K562 (cell line): ENCODE data around the gene IKBKE. TPM values are rescaled to one million over a fixed set of nuclear protein-coding genes. Genes with fewer than 3 reads are reported as not detected.

ENCODE experiments used
- ATAC-seq: fragments of 200-7000 bp; cut with Tn5 transposase; 3 replicates; pipeline ENCODE4 v1.9.1; 2020; ENCODE audit warnings: moderate library complexity
- BruUV-seq: library from RNA; stranded (reverse); fragments of 400-500 nt; replicated peaks from 2 replicates; lab custom pipeline; 2021; lab: Mats Ljungman, UMichigan
- CTCF ChIA-PET: fragments of 300-600 bp; formaldehyde crosslinking; extraction: SDS; loops from one replicate; lab custom pipeline; 2021; ENCODE audit warnings: low intra/inter-chr PET ratio; lab: Yijun Ruan, JAX
- POLR2A ChIA-PET: fragments of 300-600, 350-650 bp; sonication (Branson Sonifier 250); formaldehyde crosslinking; extraction: SDS; loops from one replicate; lab custom pipeline; 2021; ENCODE audit warnings: antibody characterized with exemption, inconsistent platforms; lab: Yijun Ruan, JAX
- DNase-seq, 4 experiments: peaks; one replicate each; pipeline versions ENCODE4 v3.0.0 to v3.0.0-alpha.2; 2011 to 2018; ENCODE audit warnings: low spot score in 3 of 4, mixed read lengths in 3 of 4; ENCODE audit errors: extremely low read depth in 1 of 4
- FAIRE-seq: peaks from 2 replicates; lab custom pipeline; 2011; peaks lifted over from hg19 to GRCh38; lab: Jason Lieb, UNC
- H2AFZ ChIP-seq: 2 replicates; pipeline ENCODE4 v1.6.0; 2011; ENCODE audit warnings: low read depth, low read length, control low read depth, inconsistent platforms
- H3K27ac ChIP-seq: fragments of 200-600 bp; 3 replicates; pipeline ENCODE4 v1.8.0; 2011; ENCODE audit warnings: low read depth, mild to moderate bottlenecking, control low read depth, inconsistent platforms, low read length, moderate library complexity, mixed read lengths; ENCODE audit errors: extremely low read depth
- H3K27me3 ChIP-seq, 2 experiments: fragments of 300-600 bp in 1 of 2; 2 replicates in 1 of 2; 3 replicates in 1 of 2; pipeline versions ENCODE4 v1.6.0 to v1.8.0; 2011; ENCODE audit warnings: inconsistent platforms in 2 of 2, low read length in 2 of 2, mild to moderate bottlenecking in 1 of 2, mixed read lengths in 1 of 2, moderate library complexity in 1 of 2; ENCODE audit not compliant: control insufficient read depth in 2 of 2, insufficient read depth in 2 of 2
- H3K36me3 ChIP-seq: fragments of 300-600 bp; 3 replicates; pipeline ENCODE4 v1.8.0; 2011; ENCODE audit warnings: mild to moderate bottlenecking, low read length, inconsistent platforms; ENCODE audit not compliant: control insufficient read depth, insufficient read depth
- H3K4me1 ChIP-seq, 2 experiments: fragments of 200-600 bp in 1 of 2; replicated peaks in 1 of 2; 2 replicates in 1 of 2; 3 replicates in 1 of 2; pipeline versions ENCODE4 v1.5.1 to v1.8.0; 2011; ENCODE audit warnings: inconsistent platforms in 2 of 2, low read length in 2 of 2, mild to moderate bottlenecking in 1 of 2, mixed read lengths in 1 of 2, moderate library complexity in 1 of 2; ENCODE audit not compliant: control insufficient read depth in 2 of 2, insufficient read depth in 2 of 2
- H3K4me2 ChIP-seq: 2 replicates; pipeline ENCODE4 v1.6.1; 2011; ENCODE audit warnings: low read length, control low read depth, inconsistent platforms, mixed read lengths; ENCODE audit not compliant: insufficient read depth
- H3K4me3 ChIP-seq: fragments of 200-600 bp; sonication (generic), shearing (Covaris generic); 2 replicates; pipeline ENCODE4 v1.5.1; 2016; ENCODE audit warnings: control low read depth, inconsistent platforms
- H3K79me2 ChIP-seq: fragments of 200-600 bp; 3 replicates; pipeline ENCODE4 v1.8.0; 2011; ENCODE audit warnings: low read length, inconsistent platforms; ENCODE audit not compliant: control insufficient read depth, insufficient read depth
- H3K9ac ChIP-seq, 2 experiments: 2 replicates each; pipeline versions ENCODE4 v1.6.0 to v1.6.1; 2011; ENCODE audit warnings: low read depth in 2 of 2, low read length in 2 of 2, control low read depth in 1 of 2, inconsistent platforms in 1 of 2, mild to moderate bottlenecking in 1 of 2, mixed read lengths in 1 of 2; ENCODE audit not compliant: insufficient read depth in 1 of 2
- H3K9me1 ChIP-seq: one replicate; pipeline ENCODE4 v1.6.0; 2011; ENCODE audit warnings: inconsistent platforms, mild to moderate bottlenecking, low read length, moderate library complexity; ENCODE audit not compliant: control insufficient read depth, insufficient read depth
- H3K9me3 ChIP-seq: replicated peaks from 2 replicates; pipeline ENCODE4 v1.5.1; 2011; ENCODE audit warnings: low read depth, low read length, inconsistent platforms; ENCODE audit not compliant: control insufficient read depth, insufficient read depth
- H4K20me1 ChIP-seq: replicated peaks from 2 replicates; pipeline ENCODE4 v1.6.1; 2011; ENCODE audit warnings: low read length, inconsistent platforms, mixed read lengths; ENCODE audit not compliant: control insufficient read depth, insufficient read depth
- FOXA3 ChIP-seq, 2 experiments: fragments of 450-650 bp in 1 of 2; sonication (generic) in 1 of 2; formaldehyde crosslinking; IDR thresholded peaks in 1 of 2; conservative IDR thresholded peaks in 1 of 2; 2 replicates each; pipeline versions ENCODE4 v1.4.0 to v1.8.0; 2020 to 2022; ENCODE audit warnings: mild to moderate bottlenecking in 2 of 2, missing genetic modification reagents in 1 of 2
- WGBS: fragments of 100-300 bp; shearing (Covaris generic); methylation state at CpG from one replicate; pipeline ENCODE4 v1.1.6; 2016; ENCODE audit warnings: low coverage, mixed read lengths; ENCODE audit not compliant: insufficient coverage; ENCODE audit errors: missing lambda C conversion rate; 5-methylcytosine and 5-hydroxymethylcytosine counted together
- in situ Hi-C: fragments of 300-500 bp; cut with MboI; formaldehyde crosslinking; loops from 4 replicates; pipeline ENCODE4 v1.15.0; 2018; ENCODE audit warnings: inconsistent platforms, mixed read lengths
- intact Hi-C: fragments of 100-400 bp; cut with micrococcal nuclease; formaldehyde crosslinking; loops from 2 replicates; pipeline ENCODE4 v1.14.2; 2022
- polyA plus RNA-seq, 8 experiments: library from polyadenylated mRNA; depleted of rRNA in 4 of 8; stranded (reverse) in 5 of 8; unstranded in 3 of 8; fragments of >200 nt; fragmentation: Nextera tagmentation in 2 of 8; fragmentation: Illumina TruSeq in 1 of 8; extraction: Ambion mirVana in 2 of 8; extraction: Trizol in 1 of 8; gene quantifications; 2 replicates each; pipeline versions ENCODE4 v1.2.1 to v1.2.3, GENCODE V29; 2011 to 2014; ENCODE audit warnings: inconsistent platforms in 1 of 8, missing spikeins in 1 of 8
- total RNA-seq, 7 experiments: library from RNA; depleted of rRNA in 6 of 7; stranded (reverse); fragments of >200 nt in 6 of 7; fragmentation: Illumina TruSeq in 2 of 7; extraction: Trizol in 2 of 7; gene quantifications; 2 replicates each; pipeline versions ENCODE4 v1.2.1 to v1.2.3, GENCODE V29; 2011 to 2021; ENCODE audit warnings: low replicate concordance in 1 of 7
- TF ChIP-seq, protein P1 (sequence below), 2 experiments: fragments of 450-650 bp in 1 of 2; sonication (generic) in 1 of 2; formaldehyde crosslinking; conservative IDR thresholded peaks; 2 replicates each; pipeline versions ENCODE4 v1.4.0 to v1.8.1; 2020 to 2022; ENCODE audit warnings: mild to moderate bottlenecking in 1 of 2, missing genetic modification reagents in 1 of 2

IKBKE gene
- total and polyA plus RNA-seq, 9 of the 15 experiments (the other 6 are each of a cell fraction or from before 2014, with no cell fraction given), result 2.3 to 9.0 (median 4.8) TPM

DNA sequence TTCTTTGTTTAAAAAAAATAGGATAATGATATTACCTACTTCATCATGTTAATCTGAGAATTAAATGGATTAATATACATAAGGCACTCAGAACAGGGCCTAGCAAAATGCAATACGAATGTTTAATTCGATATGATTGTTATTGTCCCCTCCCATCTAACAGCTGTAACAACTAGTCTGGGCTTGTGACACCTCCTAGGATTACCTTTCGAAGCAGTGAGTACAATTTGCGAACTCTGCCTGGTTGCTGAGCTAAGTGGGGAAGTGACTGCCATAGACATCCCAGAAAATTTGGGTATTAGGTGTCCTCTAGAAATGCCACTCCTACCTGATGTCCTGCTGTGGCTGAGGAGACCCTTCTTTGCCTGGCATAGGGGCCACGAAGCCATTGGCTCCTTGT is 40.1 kb downstream of the IKBKE start:
- in situ Hi-C loops (no loop called here), intact Hi-C loops (no loop called here)
- ChIA-PET POLR2A (interaction anchor here (0.7 kb wide), 1 partner anchor 64 kb away, joined by 3 read pairs; no protein-coding TSS in a partner anchor), CTCF (no interaction called here)
- Histone ChIP-seq H3K9me3 (no peaks in the 10 kb centered on the region), H3K9me1 (no peaks in the 10 kb centered on the region), H2AFZ (no peak overlapping the region), H3K79me2 (no peaks in the 10 kb centered on the region), H4K20me1 (peaks cover 4% of the 10 kb centered on the region; the same call in 1 of the 2 replicates), H3K4me3 (no peak overlapping the region), H3K36me3 (no peaks in the 10 kb centered on the region), H3K27me3 (peaks cover 17 to 44% of the 10 kb centered on the region in 2 experiments; a peak in 4 of 5 replicates), H3K4me1 (peaks cover 12 to 22% of the 10 kb centered on the region in 2 experiments; a peak in 4 of 5 replicates), H3K9ac (no peak overlapping the region), H3K27ac (no peak overlapping the region), H3K4me2 (no peak overlapping the region)
- FAIRE-seq (no peak), DNase-seq (no peak), ATAC-seq (no peak)
- BruUV-seq, result no TSS peak
- TF ChIP-seq FOXA3 (CRISPR knock-in tag; conservative IDR thresholded peaks at IDR 0.05 in 1 of 2, IDR thresholded peaks at IDR 0.05 in 1 of 2), result no peak
- TF ChIP-seq, protein P1, sequence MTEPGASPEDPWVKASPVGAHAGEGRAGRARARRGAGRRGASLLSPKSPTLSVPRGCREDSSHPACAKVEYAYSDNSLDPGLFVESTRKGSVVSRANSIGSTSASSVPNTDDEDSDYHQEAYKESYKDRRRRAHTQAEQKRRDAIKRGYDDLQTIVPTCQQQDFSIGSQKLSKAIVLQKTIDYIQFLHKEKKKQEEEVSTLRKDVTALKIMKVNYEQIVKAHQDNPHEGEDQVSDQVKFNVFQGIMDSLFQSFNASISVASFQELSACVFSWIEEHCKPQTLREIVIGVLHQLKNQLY (CRISPR knock-in tag; conservative IDR thresholded peaks at IDR 0.05), result no peak
- WGBS, result 11% methylated on average over 5 of the region's 5 CpGs
